ENCODE data around the gene CLUH.
"Not testable (repeated sequence)": the region's sequence is repeated elsewhere in the genome, so short reads cannot be mapped to it uniquely, and the experiment has no call there.

Gene CLUH

GRCh38 chr17:2687074-2687418 lies 24.5 kb downstream of the CLUH start:
- no peak for DNase-seq

- DNase-seq = no peak
These were observed 25.9 kb downstream of the CLUH start for GRCh38 chr17:2685696-2686095.

- DNase-seq = no peak
These were observed 27.0 kb downstream of the CLUH start for GRCh38 chr17:2684549-2684948.

- no peak for DNase-seq
These were observed 27.7 kb downstream of the CLUH start for GRCh38 chr17:2683912-2684311.

GRCh38 chr17:2682176-2682938 lies 29.2 kb downstream of the CLUH start:
- DNase-seq = no peak

GRCh38 chr17:2681650-2682049 lies 29.9 kb downstream of the CLUH start:
- no peak for DNase-seq

GRCh38 chr17:2680961-2681360 lies 30.6 kb downstream of the CLUH start:
- no peak for DNase-seq

GRCh38 chr17:2679247-2679646 lies 32.3 kb downstream of the CLUH start:
- not testable (repeated sequence) for DNase-seq

GRCh38 chr17:2672026-2672425 lies 39.5 kb downstream of the CLUH start:
- DNase-seq = no peak

- DNase-seq = not testable (repeated sequence)
These were observed 51.2 kb downstream of the CLUH start for GRCh38 chr17:2660410-2660809.

GRCh38 chr17:2659337-2659736 lies 52.2 kb downstream of the CLUH start:
- DNase-seq = not testable (repeated sequence)

GRCh38 chr17:2656283-2656682 lies 55.3 kb downstream of the CLUH start:
- no peak for DNase-seq

GRCh38 chr17:2655546-2655945 lies 56.0 kb downstream of the CLUH start:
- DNase-seq = no peak

- not testable (repeated sequence) for DNase-seq
These were observed 58.7 kb downstream of the CLUH start for GRCh38 chr17:2652911-2653310.

- DNase-seq = no peak
These were observed 62.4 kb downstream of the CLUH start for GRCh38 chr17:2649191-2649590.

- DNase-seq = no peak
These were observed 63.6 kb downstream of the CLUH start for GRCh38 chr17:2647957-2648356.

GRCh38 chr17:2644971-2645370 lies 66.6 kb downstream of the CLUH start:
- no peak for DNase-seq
